ENCODE results near the gene PTCD2.

GRCh38 chr5:72347801-72348308 lies 27.7 kb downstream of the PTCD2 start:
- TF ChIP-seq CTCF (IDR thresholded peaks at IDR 0.05) (no peak), POLR2A (IDR thresholded peaks at IDR 0.05) (no peak)

Data from heart left ventricle (tissue), 13 donors.